ENCODE data around the gene ZNF565. TPM values are rescaled to one million over a fixed set of nuclear protein-coding genes. Genes with fewer than 3 reads are reported as not detected.

ZNF565 gene
- total RNA-seq: 1 to 10 TPM; 3.8 to 4.5 TPM

DNA sequence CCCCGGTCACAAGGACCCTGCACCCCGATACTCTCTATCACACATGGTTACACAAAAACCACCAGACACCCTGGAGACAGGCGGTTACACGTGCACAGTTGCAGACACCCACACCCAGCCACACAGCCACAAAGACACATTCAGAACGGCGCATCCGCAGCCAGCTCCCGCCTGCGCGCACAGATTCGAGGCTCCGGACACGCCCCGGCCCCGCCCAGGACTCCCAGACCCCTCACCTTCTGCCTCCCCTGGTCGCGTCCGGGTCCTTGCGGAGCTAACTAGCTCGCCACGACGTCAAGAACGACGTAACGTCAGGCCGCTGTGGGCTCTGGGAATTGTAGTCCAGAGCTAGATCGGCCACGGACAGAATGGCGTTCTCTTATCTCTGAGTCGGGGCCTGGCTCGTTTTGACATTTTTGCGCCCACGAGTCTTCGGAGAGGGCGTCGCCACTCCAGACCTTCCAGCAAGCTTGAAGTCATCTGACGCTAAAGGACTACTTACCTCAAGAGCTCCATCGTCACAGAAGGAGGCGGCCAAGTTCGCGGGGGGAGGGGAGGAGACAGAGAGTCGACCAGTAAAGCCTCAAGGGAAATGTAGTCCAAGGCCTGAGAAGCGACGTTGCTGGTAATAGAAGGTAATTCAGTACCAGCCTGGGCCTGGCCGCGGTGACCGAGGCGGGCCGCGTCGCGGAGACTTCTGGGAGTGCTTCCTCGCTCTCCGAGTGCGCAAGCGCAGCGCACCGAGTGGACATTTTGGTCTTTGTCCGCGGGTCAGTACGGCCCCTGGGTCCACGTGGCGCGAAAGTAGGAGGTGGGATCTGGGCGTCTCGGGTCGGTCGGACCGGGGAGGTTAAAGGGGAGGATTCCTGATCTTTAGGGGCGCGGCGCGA is at the start of gene ZNF565, which contains the start of gene ZNF146:
Gene ZNF565, minus strand, starts transcription at position 280 of the 890 bp plus-strand sequence. CDS start 12,680 bp downstream, outside the sequence.
Gene ZNF146, plus strand, starts transcription at position 721 of the 890 bp plus-strand sequence. CDS start 21,335 bp downstream, outside the sequence.

GRCh38 chr19:36152352-36153091 is 61.9 kb downstream of the ZNF565 start, which contains the start of gene COX7A1:
COX7A1 (minus strand) TSS chr19:36152447; CDS start chr19:36152407, 40 bp downstream.

DNA sequence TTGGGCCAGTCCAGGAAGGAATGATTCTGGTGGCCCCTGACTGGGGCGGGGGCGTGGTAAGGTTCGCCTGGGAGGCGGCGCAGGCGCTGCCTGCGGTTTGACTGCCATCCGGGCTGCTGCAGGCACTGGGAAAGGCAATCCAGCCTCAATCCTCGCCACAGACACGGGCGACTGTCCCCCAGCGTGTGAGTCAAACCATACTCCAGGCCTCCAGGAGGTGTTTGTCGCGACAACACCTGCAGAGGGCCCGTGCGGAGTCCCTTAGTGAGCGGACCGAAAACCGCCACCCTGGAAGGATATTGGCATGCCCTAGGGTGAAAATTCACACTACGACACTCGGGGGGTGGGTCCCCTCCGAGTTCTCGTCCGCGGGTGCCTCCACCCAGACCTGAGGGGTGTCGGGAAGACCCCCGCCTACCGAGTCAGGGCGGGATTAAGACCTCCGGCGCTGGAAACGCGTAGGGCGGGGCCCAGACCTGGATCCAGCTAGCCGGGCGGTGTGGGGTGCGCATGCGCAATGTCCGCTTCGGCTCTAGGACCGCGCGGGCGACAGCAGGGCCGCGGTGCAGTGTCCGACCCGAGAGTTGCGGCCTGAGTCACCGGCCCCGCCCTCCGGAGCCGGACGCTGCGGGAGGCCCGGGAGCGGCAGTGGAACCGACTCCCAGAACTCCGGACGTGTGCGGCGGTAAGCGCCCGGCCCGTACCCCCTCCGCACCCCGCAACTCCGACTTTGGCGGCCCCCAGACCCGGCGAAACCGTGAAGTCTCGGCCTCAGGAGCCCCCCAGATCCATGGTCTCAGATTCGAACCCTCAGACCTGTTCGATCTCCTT is 74.8 kb downstream of the ZNF565 start, which contains the start of gene CAPNS1:
Gene CAPNS1, plus strand, starts transcription at position 594 of the 831 bp plus-strand sequence. CDS start 946 bp downstream, outside the sequence.

Other genes starting within 250 kb of the ZNF565 start
- gene SDHAF1, start 219.5 kb downstream of the ZNF565 start, total RNA-seq: 10 to 100 TPM; 17.4 to 19.6 TPM
- gene SYNE4, start 205.9 kb downstream of the ZNF565 start, total RNA-seq: 1 to 10 TPM; 1.6 to 2.0 TPM
- gene ALKBH6, start 200.5 kb downstream of the ZNF565 start, total RNA-seq: 10 to 100 TPM; 42.1 to 44.0 TPM
- gene CLIP3, start 181.8 kb downstream of the ZNF565 start, total RNA-seq: 1 to 10 TPM; 1.5 TPM
- gene THAP8, start 160.4 kb downstream of the ZNF565 start, total RNA-seq: 1 to 10 TPM; 5.7 to 6.4 TPM
- 10 to 100 TPM; 23.7 to 26.4 TPM for gene WDR62, start 159.8 kb downstream of the ZNF565 start, total RNA-seq
- not detected for gene OVOL3, start 103.5 kb downstream of the ZNF565 start, total RNA-seq
- gene POLR2I, start 99.8 kb downstream of the ZNF565 start, total RNA-seq: 10 to 100 TPM; 48.1 to 48.4 TPM
- gene TBCB, start 99.2 kb downstream of the ZNF565 start, total RNA-seq: 100 to 1,000 TPM; 164 to 169 TPM
- 100 to 1,000 TPM; 423 to 425 TPM for gene CAPNS1, start 74.6 kb downstream of the ZNF565 start, total RNA-seq
- gene COX7A1, start 62.2 kb downstream of the ZNF565 start, total RNA-seq: not detected
- 10 to 100 TPM; 63.6 to 66.9 TPM for gene ZNF146, start 441 bp upstream of the ZNF565 start, total RNA-seq
- 1 to 10 TPM; 6.6 to 7.6 TPM for gene ZFP14, start 164.5 kb upstream of the ZNF565 start, total RNA-seq
- 1 to 10 TPM; 4.2 to 4.3 TPM for gene ZFP82, start 204.0 kb upstream of the ZNF565 start, total RNA-seq

Data from activated naive CD4-positive, alpha-beta T cell treated with anti-CD3 and anti-CD28 coated beads, Interleukin-2, amount 10 ng/mL, durations not matched to agents 5 hours and 36 hours (primary cell).